Measurements from ENCODE around the gene MYMK.

MYMK gene

GRCh38 chr9:133514460-133515239, 10.1 kb downstream of the MYMK start:
- Mint-ChIP-seq H3K9me3 (no peaks in the 10 kb centered on the region), H3K4me3 (no peak overlapping the region), H3K4me1 (peaks cover 0 to 1% of the 10 kb centered on the region in 2 donors), H3K27ac (no peak overlapping the region), H3K27me3 (peaks cover 10 to 20% of the 10 kb centered on the region in 2 donors), H3K36me3 (no peaks in the 10 kb centered on the region)
- no peak for DNase-seq
- ATAC-seq (replicated peaks), result no peak

DNA sequence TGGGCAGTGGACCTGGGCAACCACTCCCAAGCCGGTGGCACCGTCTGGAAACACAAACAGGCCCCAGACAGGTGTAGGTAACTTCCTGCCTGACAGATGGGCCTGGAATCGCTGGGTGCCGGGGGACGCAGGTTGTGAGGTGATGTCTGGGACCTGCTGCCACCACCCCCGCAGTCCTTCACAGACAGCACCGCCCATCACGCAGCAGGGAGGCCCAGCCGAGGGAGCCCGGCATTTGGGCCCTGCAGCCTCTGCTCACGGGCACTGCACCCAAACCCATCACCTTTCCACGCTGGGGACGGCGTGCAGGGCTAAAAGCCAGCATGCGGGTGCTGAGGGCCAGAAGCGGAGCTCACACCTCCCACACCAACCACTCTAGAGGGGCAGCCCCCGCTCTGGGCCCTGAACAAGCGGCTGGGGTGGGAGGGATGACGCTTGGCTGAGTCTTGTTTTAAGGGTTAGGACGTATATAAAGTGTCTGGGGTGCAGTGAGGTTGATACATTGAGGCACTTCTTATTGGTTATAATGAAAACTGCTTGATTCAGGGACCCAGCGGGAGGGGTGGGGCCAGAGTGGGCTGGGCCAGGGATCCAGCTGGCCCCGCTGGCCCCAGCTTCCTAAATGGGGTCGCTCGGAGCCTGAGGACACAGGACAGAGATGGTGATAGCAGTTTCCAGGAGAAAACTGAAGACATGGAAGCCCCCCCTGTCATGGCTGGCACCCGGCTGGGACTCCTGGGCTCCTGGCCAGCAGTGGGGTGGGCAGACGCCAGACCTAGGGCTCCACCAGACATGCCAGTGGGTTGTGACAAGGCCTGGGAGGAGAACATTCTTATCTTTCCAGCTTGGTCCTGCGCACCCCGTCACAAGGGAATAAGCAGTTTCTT, 11.3 kb downstream of the MYMK start:
- Mint-ChIP-seq H3K36me3 (no peaks in the 10 kb centered on the region), H3K4me1 (peaks cover 0 to 9% of the 10 kb centered on the region in 2 donors), H3K9me3 (no peaks in the 10 kb centered on the region), H3K27me3 (peaks cover 11 to 20% of the 10 kb centered on the region in 2 donors), H3K27ac (no peak overlapping the region), H3K4me3 (no peak overlapping the region)
- DNase-seq, result no peak
- no peak for ATAC-seq (replicated peaks)

GRCh38 chr9:133512253-133513213, 12.2 kb downstream of the MYMK start:
- H3K4me1 Mint-ChIP-seq, result peaks cover 0 to 9% of the 10 kb centered on the region in 2 donors
- H3K36me3 Mint-ChIP-seq, result no peaks in the 10 kb centered on the region
- peaks cover 6 to 17% of the 10 kb centered on the region in 2 donors for H3K27me3 Mint-ChIP-seq
- no peak overlapping the region for H3K4me3 Mint-ChIP-seq
- DNase-seq (no peak), ATAC-seq (replicated peaks) (no peak)
- H3K27ac Mint-ChIP-seq, result no peak overlapping the region
- H3K9me3 Mint-ChIP-seq, result no peaks in the 10 kb centered on the region

GRCh38 chr9:133511607-133512006, 13.2 kb downstream of the MYMK start:
- no peak for ATAC-seq (replicated peaks)
- H3K27ac Mint-ChIP-seq, result no peak overlapping the region
- no peaks in the 10 kb centered on the region for H3K36me3 Mint-ChIP-seq
- H3K27me3 Mint-ChIP-seq, result peaks cover 11 to 23% of the 10 kb centered on the region in 2 donors
- no peaks in the 10 kb centered on the region for H3K9me3 Mint-ChIP-seq
- DNase-seq, result no peak
- H3K4me3 Mint-ChIP-seq, result no peak overlapping the region
- H3K4me1 Mint-ChIP-seq, result peaks cover 0 to 9% of the 10 kb centered on the region in 2 donors

GRCh38 chr9:133510926-133511505, 13.7 kb downstream of the MYMK start:
- ATAC-seq (replicated peaks) (no peak), DNase-seq (no peak)
- Mint-ChIP-seq H3K4me3 (no peak overlapping the region), H3K27ac (no peak overlapping the region), H3K27me3 (peaks cover 11 to 22% of the 10 kb centered on the region in 2 donors), H3K4me1 (peaks cover 0 to 9% of the 10 kb centered on the region in 2 donors), H3K9me3 (no peaks in the 10 kb centered on the region), H3K36me3 (no peaks in the 10 kb centered on the region)

GRCh38 chr9:133509179-133510083, 15.3 kb downstream of the MYMK start:
- peak overlapping the region in 1 of 2 donors; percentile 20 for H3K4me3 Mint-ChIP-seq
- H3K27ac Mint-ChIP-seq, result no peak overlapping the region
- no peak for DNase-seq
- peak; percentile 27 to 42 for ATAC-seq (replicated peaks)
- no peaks in the 10 kb centered on the region for H3K36me3 Mint-ChIP-seq
- no peaks in the 10 kb centered on the region for H3K9me3 Mint-ChIP-seq
- peaks cover 0 to 9% of the 10 kb centered on the region in 2 donors for H3K4me1 Mint-ChIP-seq
- H3K27me3 Mint-ChIP-seq, result peaks cover 16 to 26% of the 10 kb centered on the region in 2 donors

- Mint-ChIP-seq H3K36me3 (peaks cover 0 to under 1% of the 10 kb centered on the region in 2 donors), H3K27ac (no peak overlapping the region), H3K9me3 (peaks cover 0 to 3% of the 10 kb centered on the region in 2 donors), H3K27me3 (peaks cover 28 to 36% of the 10 kb centered on the region in 2 donors), H3K4me1 (peaks cover 0 to 9% of the 10 kb centered on the region in 2 donors), H3K4me3 (no peak overlapping the region)
- DNase-seq (no peak), ATAC-seq (replicated peaks) (no peak)
These were observed 16.7 kb downstream of the MYMK start for GRCh38 chr9:133508046-133508445.

- ATAC-seq (replicated peaks), result no peak
- Mint-ChIP-seq H3K27ac (no peak overlapping the region), H3K4me1 (peaks cover 0 to 9% of the 10 kb centered on the region in 2 donors), H3K36me3 (peaks cover 3% of the 10 kb centered on the region in 2 donors), H3K4me3 (no peak overlapping the region), H3K9me3 (peaks cover 3 to 7% of the 10 kb centered on the region in 2 donors), H3K27me3 (peaks cover 31 to 40% of the 10 kb centered on the region in 2 donors)
- no peak for DNase-seq
These were observed 17.4 kb downstream of the MYMK start for GRCh38 chr9:133507246-133507965.

GRCh38 chr9:133506653-133507038, 18.1 kb downstream of the MYMK start:
- peaks cover 10 to 14% of the 10 kb centered on the region in 2 donors for H3K9me3 Mint-ChIP-seq
- peaks cover 34 to 44% of the 10 kb centered on the region in 2 donors for H3K27me3 Mint-ChIP-seq
- DNase-seq, result no peak
- peaks cover 6 to 7% of the 10 kb centered on the region in 2 donors for H3K36me3 Mint-ChIP-seq
- H3K4me3 Mint-ChIP-seq, result no peak overlapping the region
- H3K4me1 Mint-ChIP-seq, result peaks cover 0 to 9% of the 10 kb centered on the region in 2 donors
- no peak overlapping the region for H3K27ac Mint-ChIP-seq
- ATAC-seq (replicated peaks), result no peak

DNA sequence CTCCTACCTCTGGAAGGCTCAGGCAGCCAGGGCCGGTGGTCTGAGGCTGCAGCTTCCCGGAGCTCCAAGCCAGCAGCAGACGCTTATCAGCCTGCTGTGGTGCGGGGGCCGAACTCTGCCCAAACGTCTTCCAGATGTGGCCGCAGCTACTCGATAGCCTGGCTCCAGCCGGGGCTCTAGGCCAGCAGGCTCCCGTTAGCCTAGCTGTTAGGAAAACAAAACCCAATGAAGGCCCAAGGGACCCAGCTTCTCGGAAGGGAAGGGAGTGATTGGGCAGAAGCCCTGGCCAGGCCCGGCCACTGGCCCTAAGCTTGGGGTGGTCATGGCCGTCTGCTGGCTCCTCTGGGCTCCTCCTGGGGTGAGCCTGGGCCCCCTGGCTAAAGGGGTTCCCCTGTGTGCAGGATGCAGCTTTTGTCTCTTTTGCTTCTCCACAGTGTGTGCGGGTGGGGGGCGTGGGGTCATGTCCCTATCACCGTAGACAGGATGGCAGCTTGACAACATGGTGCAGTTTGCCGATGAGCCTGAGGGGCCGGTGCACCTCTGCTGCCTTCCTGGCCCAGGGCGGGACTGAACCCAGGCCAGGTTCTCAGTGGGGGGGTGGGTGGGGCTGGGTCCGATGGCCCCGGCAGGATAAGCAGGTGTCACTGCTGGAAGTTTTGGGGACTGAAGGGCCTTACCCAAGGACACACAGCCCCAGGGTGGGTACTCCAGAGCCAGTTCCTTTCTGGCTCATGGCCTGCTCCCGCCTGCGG, 18.7 kb downstream of the MYMK start:
- Mint-ChIP-seq H3K4me1 (peaks cover 0 to 9% of the 10 kb centered on the region in 2 donors), H3K9me3 (peaks cover 15 to 19% of the 10 kb centered on the region in 2 donors), H3K27ac (no peak overlapping the region), H3K4me3 (no peak overlapping the region), H3K36me3 (peaks cover 6 to 11% of the 10 kb centered on the region in 2 donors), H3K27me3 (peaks cover 35 to 49% of the 10 kb centered on the region in 2 donors)
- no peak for ATAC-seq (replicated peaks)
- no peak for DNase-seq

DNA sequence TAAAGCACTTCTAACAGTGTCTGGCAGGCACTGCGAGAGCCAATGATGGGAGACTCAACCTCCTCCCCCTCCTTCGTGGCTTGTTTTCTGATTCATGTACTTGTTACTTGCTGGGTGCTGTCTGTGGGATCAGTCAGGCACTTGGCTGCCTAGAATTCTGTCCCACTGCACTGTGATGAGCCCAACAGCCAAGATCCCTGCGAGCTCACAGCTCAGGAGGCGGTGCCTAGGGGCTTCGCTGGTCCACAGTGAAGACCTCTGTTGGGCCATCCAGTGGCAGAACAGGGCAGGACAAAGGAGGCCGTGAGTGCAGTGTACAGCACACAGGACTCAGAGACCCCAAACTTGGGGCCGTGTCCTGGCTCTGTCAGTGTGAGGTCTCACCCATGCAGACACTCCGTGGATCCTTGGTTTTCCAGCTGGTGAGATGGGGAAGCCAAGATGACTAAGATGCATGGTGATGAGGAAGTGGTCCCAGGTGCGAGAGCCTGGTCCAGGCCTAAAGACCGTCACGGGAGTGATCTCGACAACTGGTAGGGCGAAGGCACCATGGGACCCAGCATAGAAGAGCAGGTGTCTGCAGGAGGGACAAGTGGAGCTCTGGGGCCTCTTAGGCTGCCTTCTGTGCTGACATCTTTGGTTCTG, 19.5 kb downstream of the MYMK start:
- Mint-ChIP-seq H3K9me3 (peaks cover 15 to 20% of the 10 kb centered on the region in 2 donors), H3K27ac (no peak overlapping the region), H3K36me3 (peaks cover 6 to 12% of the 10 kb centered on the region in 2 donors), H3K27me3 (peaks cover 43 to 57% of the 10 kb centered on the region in 2 donors), H3K4me1 (peaks cover 0 to 9% of the 10 kb centered on the region in 2 donors), H3K4me3 (no peak overlapping the region)
- ATAC-seq (replicated peaks) (no peak), DNase-seq (no peak)

Measured in stimulated activated naive B cell treated with anti-CD40 and anti-IgM and Interleukin-4, amounts not matched to agents 10 μg/mL and 1 μg/mL and 100 μg/mL, for 72 hours (primary cell).